Liver (tissue), 9 donors: ENCODE data around the gene COL11A1. TPM values are rescaled to one million over a fixed set of nuclear protein-coding genes. Genes with fewer than 3 reads are reported as not detected.

ENCODE experiments used
- DNase-seq: peaks from one replicate; pipeline ENCODE4 v3.0.0-alpha.2; 2017; ENCODE audit warnings: low spot score
- H3K27ac ChIP-seq, 2 donors: one replicate each; pipeline ENCODE4 v1.7.0; 2013; ENCODE audit warnings: inconsistent platforms in 2 of 2, low read length in 2 of 2, control low read depth in 1 of 2, low read depth in 1 of 2, mild to moderate bottlenecking in 1 of 2
- H3K27me3 ChIP-seq, 4 donors: one replicate each; pipeline versions ENCODE4 v1.6.1 to v1.7.0; 2013; ENCODE audit warnings: low read length in 3 of 4, inconsistent platforms in 1 of 4, mild to moderate bottlenecking in 1 of 4, moderate library complexity in 1 of 4; ENCODE audit not compliant: control insufficient read depth in 4 of 4, insufficient read depth in 4 of 4
- H3K36me3 ChIP-seq, 4 donors: one replicate each; pipeline versions ENCODE4 v1.6.1 to v1.7.0; 2013; ENCODE audit warnings: low read length in 3 of 4, mild to moderate bottlenecking in 3 of 4, low read depth in 1 of 4, moderate library complexity in 1 of 4; ENCODE audit not compliant: control insufficient read depth in 4 of 4, insufficient read depth in 3 of 4
- H3K4me1 ChIP-seq, 4 donors: one replicate each; pipeline versions ENCODE4 v1.6.1 to v1.7.0; 2013; ENCODE audit warnings: low read length in 3 of 4, mild to moderate bottlenecking in 3 of 4, moderate library complexity in 1 of 4; ENCODE audit not compliant: control insufficient read depth in 4 of 4, insufficient read depth in 4 of 4
- H3K4me3 ChIP-seq, 3 donors: one replicate each; pipeline versions ENCODE4 v1.6.1 to v1.7.0; 2013; ENCODE audit warnings: low read length in 3 of 3, control low read depth in 1 of 3, low read depth in 1 of 3, mild to moderate bottlenecking in 1 of 3
- H3K9ac ChIP-seq, 2 donors: one replicate each; pipeline ENCODE4 v1.7.0; 2013; ENCODE audit warnings: low read length in 2 of 2, mild to moderate bottlenecking in 2 of 2, moderate library complexity in 2 of 2, control low read depth in 1 of 2, low read depth in 1 of 2
- H3K9me3 ChIP-seq, 4 donors: one replicate each; pipeline versions ENCODE4 v1.6.1 to v1.7.0; 2013; ENCODE audit warnings: low read length in 3 of 4; ENCODE audit not compliant: control insufficient read depth in 4 of 4
- EGR1 ChIP-seq, 2 donors: IDR thresholded peaks; 2 replicates each; pipeline ENCODE4 v1.6.1; 2016 to 2018; ENCODE audit warnings: antibody characterized with exemption in 2 of 2, low read depth in 2 of 2
- FOXA1 ChIP-seq: IDR thresholded peaks from 2 replicates; pipeline ENCODE4 v1.6.1; 2016; ENCODE audit warnings: antibody characterized with exemption
- FOXA2 ChIP-seq: IDR thresholded peaks from 2 replicates; pipeline ENCODE4 v1.6.1; 2016; ENCODE audit warnings: antibody characterized with exemption
- HNF4A ChIP-seq, 2 donors: conservative IDR thresholded peaks; 2 replicates each; pipeline ENCODE4 v1.6.1; 2016; ENCODE audit warnings: antibody characterized with exemption in 2 of 2, mild to moderate bottlenecking in 2 of 2
- HNF4G ChIP-seq: IDR thresholded peaks from 2 replicates; pipeline ENCODE4 v1.6.1; 2016; ENCODE audit warnings: antibody characterized with exemption
- JUND ChIP-seq, 2 donors: IDR thresholded peaks; 2 replicates each; pipeline ENCODE4 v1.6.1; 2016; ENCODE audit warnings: antibody characterized with exemption in 2 of 2
- NR2F2 ChIP-seq: IDR thresholded peaks from 2 replicates; pipeline ENCODE4 v1.6.1; 2016; ENCODE audit warnings: antibody characterized with exemption
- RAD21 ChIP-seq, 2 donors: IDR thresholded peaks; 2 replicates each; pipeline ENCODE4 v1.6.1; 2016; ENCODE audit warnings: antibody characterized with exemption in 2 of 2, mild to moderate bottlenecking in 2 of 2
- RXRA ChIP-seq, 2 donors: IDR thresholded peaks; 2 replicates each; pipeline ENCODE4 v1.6.1; 2017 to 2018; ENCODE audit warnings: antibody characterized with exemption in 2 of 2, mild to moderate bottlenecking in 1 of 2
- SP1 ChIP-seq: IDR thresholded peaks from 2 replicates; pipeline ENCODE4 v1.6.1; 2018; ENCODE audit warnings: antibody characterized with exemption, mild to moderate bottlenecking
- TAF1 ChIP-seq: conservative IDR thresholded peaks from 2 replicates; pipeline ENCODE4 v1.6.1; 2016; ENCODE audit warnings: antibody characterized with exemption, mild to moderate bottlenecking
- YY1 ChIP-seq: IDR thresholded peaks from 2 replicates; pipeline ENCODE4 v1.6.1; 2016; ENCODE audit warnings: antibody characterized with exemption, mild to moderate bottlenecking
- WGBS: extraction: QIAGEN DNeasy Blood & Tissue Kit; methylation state at CpG from one replicate; pipeline ENCODE4 v1.1.7; 2013; 5-methylcytosine and 5-hydroxymethylcytosine counted together
- polyA plus RNA-seq, 2 donors: library from polyadenylated mRNA; stranded (reverse) in 1 of 2; unstranded in 1 of 2; fragments of 200-250 nt in 1 of 2; fragments of >200 nt in 1 of 2; fragmentation: Nextera tagmentation in 1 of 2; extraction: Ambion mirVana in 1 of 2; gene quantifications; one replicate each; pipeline versions ENCODE4 v1.2.1 to v1.2.3, GENCODE V29; 2013 to 2015
- total RNA-seq, 2 donors: library from RNA; depleted of rRNA; stranded (reverse); fragments of >200 nt; gene quantifications; one replicate each; pipeline ENCODE4 v1.2.3, GENCODE V29; 2014
- TF ChIP-seq, protein P1 (sequence below): fragments of 150-350 bp; IDR thresholded peaks from 2 replicates; pipeline ENCODE4 v1.5.1; 2017; ENCODE audit warnings: improper control_type of control experiment, low read depth, low read length; ENCODE audit not compliant: missing input control
- TF ChIP-seq, protein P2 (sequence below): IDR thresholded peaks from 2 replicates; pipeline ENCODE4 v1.6.1; 2016; ENCODE audit warnings: antibody characterized with exemption
- TF ChIP-seq, protein P3 (sequence below): IDR thresholded peaks from 2 replicates; pipeline ENCODE4 v1.6.1; 2016; ENCODE audit warnings: antibody characterized with exemption
- TF ChIP-seq, protein P4 (sequence below): IDR thresholded peaks from 2 replicates; pipeline ENCODE4 v1.6.1; 2016; ENCODE audit warnings: antibody characterized with exemption
- donor health status: healthy.
- donor health status: healthy.
- donor health status: healthy.
- donor health status: healthy.
- donor health status: healthy.

COL11A1 gene
- total and polyA plus RNA-seq, 4 donors: 0.01 to 0.42 TPM; not detected in 2

DNA sequence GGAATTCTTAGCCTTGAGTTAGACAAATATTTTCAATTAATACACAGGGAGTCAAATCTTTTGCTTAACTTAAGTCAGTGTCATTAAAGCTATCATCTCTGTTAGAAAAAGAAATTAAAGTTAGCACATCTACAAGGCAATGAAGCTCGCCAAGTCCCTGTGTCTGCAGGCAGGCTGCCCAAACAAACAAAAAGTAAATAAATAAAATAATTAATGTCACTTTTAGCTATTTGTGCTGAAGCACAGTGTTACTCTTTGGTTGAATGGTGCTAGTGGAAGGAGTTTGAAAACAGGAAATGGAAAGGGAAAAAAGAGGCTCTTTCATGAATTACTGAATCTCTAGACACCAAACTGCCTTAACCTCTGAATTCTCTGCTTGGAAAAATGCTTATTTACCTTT lies 37.1 kb upstream of the COL11A1 start:
- DNase-seq: no peak
- no peaks in the 10 kb centered on the region for H3K4me1 ChIP-seq
- WGBS: 32% methylated on average over 1 of the region's 1 CpG

DNA sequence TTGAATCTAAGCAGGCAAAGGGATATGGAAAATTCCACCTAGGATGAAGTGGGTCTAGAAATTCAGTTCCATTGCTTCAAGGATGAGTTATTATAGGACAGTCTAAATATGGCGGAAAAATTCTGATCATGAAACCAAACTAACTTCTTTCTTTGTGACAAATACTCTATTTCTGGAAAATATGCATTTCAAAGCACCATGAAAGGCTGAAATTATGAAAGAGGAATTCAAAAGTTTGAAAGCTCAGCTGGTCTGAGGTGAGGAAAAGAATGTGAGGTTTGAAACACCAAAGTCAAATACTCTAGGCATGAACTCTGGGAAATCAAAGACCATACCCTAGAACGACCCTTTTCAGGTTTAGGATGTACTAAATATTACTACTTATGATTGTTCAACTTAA lies 36.4 kb upstream of the COL11A1 start:
- Histone ChIP-seq H3K27ac (no peak overlapping the region), H3K36me3 (no peaks in the 10 kb centered on the region), H3K4me3 (no peak overlapping the region), H3K9ac (no peak overlapping the region), H3K4me1 (no peaks in the 10 kb centered on the region), H3K27me3 (peaks cover 0 to 5% (median 0%) of the 10 kb centered on the region in 4 donors), H3K9me3 (no peaks in the 10 kb centered on the region)
- no peak for DNase-seq
- WGBS: 51% methylated on average over 2 of the region's 2 CpGs
- TF ChIP-seq RXRA (IDR thresholded peaks at IDR 0.05) (no peak), TAF1 (no peak), HNF4G (no peak), FOXA1 (no peak), JUND (IDR thresholded peaks at IDR 0.05) (no peak)
- TF ChIP-seq, protein P1, sequence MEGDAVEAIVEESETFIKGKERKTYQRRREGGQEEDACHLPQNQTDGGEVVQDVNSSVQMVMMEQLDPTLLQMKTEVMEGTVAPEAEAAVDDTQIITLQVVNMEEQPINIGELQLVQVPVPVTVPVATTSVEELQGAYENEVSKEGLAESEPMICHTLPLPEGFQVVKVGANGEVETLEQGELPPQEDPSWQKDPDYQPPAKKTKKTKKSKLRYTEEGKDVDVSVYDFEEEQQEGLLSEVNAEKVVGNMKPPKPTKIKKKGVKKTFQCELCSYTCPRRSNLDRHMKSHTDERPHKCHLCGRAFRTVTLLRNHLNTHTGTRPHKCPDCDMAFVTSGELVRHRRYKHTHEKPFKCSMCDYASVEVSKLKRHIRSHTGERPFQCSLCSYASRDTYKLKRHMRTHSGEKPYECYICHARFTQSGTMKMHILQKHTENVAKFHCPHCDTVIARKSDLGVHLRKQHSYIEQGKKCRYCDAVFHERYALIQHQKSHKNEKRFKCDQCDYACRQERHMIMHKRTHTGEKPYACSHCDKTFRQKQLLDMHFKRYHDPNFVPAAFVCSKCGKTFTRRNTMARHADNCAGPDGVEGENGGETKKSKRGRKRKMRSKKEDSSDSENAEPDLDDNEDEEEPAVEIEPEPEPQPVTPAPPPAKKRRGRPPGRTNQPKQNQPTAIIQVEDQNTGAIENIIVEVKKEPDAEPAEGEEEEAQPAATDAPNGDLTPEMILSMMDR: no peak
- TF ChIP-seq, protein P2, sequence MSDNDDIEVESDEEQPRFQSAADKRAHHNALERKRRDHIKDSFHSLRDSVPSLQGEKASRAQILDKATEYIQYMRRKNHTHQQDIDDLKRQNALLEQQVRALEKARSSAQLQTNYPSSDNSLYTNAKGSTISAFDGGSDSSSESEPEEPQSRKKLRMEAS: no peak

More for the DNA sequence above, 37.1 kb upstream of the COL11A1 start:
- H3K36me3 ChIP-seq: no peaks in the 10 kb centered on the region
- no peak overlapping the region for H3K9ac ChIP-seq
- H3K9me3 ChIP-seq: no peaks in the 10 kb centered on the region
- H3K27me3 ChIP-seq: peaks cover 0 to 5% (median 0%) of the 10 kb centered on the region in 4 donors
- no peak overlapping the region for H3K27ac ChIP-seq
- no peak overlapping the region for H3K4me3 ChIP-seq
- TF ChIP-seq NR2F2 (no peak), RAD21 (IDR thresholded peaks at IDR 0.05) (no peak), EGR1 (IDR thresholded peaks at IDR 0.05; ENCODE audit: low read depth in 2 of 2) (no peak), YY1 (no peak), HNF4A (conservative IDR thresholded peaks at IDR 0.05) (no peak), FOXA2 (no peak), FOXA1 (no peak)
- TF ChIP-seq, protein P3, sequence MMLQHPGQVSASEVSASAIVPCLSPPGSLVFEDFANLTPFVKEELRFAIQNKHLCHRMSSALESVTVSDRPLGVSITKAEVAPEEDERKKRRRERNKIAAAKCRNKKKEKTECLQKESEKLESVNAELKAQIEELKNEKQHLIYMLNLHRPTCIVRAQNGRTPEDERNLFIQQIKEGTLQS: no peak
- TF ChIP-seq, protein P1: no peak
- TF ChIP-seq, protein P2: no peak

DNA sequence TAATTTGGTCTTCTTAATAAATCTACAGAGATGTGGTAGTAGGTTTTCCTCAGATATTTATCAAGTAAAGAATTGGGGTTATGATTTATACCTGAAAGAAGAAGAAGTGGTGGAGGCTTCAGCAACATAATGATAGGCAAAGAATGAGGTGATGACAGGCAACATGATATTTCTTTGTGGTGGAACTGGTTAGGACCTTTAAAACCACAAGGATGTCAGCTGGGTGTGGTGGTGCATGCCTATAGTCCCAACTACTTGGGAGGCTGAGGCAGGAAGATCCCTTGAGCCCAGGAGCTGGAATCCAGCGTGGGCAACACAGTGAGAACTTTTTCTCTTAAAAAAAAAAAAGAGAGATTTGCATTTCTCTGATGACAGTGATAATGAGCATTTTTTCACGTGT lies 34.1 kb upstream of the COL11A1 start:
- no peak overlapping the region for H3K9ac ChIP-seq
- no peaks in the 10 kb centered on the region for H3K4me1 ChIP-seq
- H3K36me3 ChIP-seq: no peaks in the 10 kb centered on the region
- H3K27ac ChIP-seq: no peak overlapping the region
- no peak overlapping the region for H3K4me3 ChIP-seq
- TF ChIP-seq, protein P4, sequence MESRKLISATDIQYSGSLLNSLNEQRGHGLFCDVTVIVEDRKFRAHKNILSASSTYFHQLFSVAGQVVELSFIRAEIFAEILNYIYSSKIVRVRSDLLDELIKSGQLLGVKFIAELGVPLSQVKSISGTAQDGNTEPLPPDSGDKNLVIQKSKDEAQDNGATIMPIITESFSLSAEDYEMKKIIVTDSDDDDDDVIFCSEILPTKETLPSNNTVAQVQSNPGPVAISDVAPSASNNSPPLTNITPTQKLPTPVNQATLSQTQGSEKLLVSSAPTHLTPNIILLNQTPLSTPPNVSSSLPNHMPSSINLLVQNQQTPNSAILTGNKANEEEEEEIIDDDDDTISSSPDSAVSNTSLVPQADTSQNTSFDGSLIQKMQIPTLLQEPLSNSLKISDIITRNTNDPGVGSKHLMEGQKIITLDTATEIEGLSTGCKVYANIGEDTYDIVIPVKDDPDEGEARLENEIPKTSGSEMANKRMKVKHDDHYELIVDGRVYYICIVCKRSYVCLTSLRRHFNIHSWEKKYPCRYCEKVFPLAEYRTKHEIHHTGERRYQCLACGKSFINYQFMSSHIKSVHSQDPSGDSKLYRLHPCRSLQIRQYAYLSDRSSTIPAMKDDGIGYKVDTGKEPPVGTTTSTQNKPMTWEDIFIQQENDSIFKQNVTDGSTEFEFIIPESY: no peak
- TF ChIP-seq RXRA (IDR thresholded peaks at IDR 0.05) (no peak), SP1 (no peak)
- 33% methylated on average over 2 of the region's 2 CpGs for WGBS
- H3K27me3 ChIP-seq: peaks cover 0 to 3% (median 0%) of the 10 kb centered on the region in 4 donors
- no peak for DNase-seq
- no peaks in the 10 kb centered on the region for H3K9me3 ChIP-seq
